Measurements from ENCODE around the gene DLG2.

GRCh38 chr11:83717537-83717936, 1909.6 kb downstream of the DLG2 start:
- TF ChIP-seq POLR2AphosphoS5 (IDR thresholded peaks at IDR 0.05; ENCODE audit: low read depth, low read length) (no peak), TAF1 (IDR thresholded peaks at IDR 0.05; ENCODE audit: borderline replicate concordance, insufficient read depth, low read length) (no peak), SIN3A (IDR thresholded peaks at IDR 0.05; ENCODE audit: borderline replicate concordance, insufficient read depth, low read length) (no peak), FOXP2 (optimal IDR thresholded peaks at IDR 0.05; ENCODE audit: borderline replicate concordance, extremely low read depth, extremely low read length, insufficient read depth) (no peak)
- TF ChIP-seq, protein P1, sequence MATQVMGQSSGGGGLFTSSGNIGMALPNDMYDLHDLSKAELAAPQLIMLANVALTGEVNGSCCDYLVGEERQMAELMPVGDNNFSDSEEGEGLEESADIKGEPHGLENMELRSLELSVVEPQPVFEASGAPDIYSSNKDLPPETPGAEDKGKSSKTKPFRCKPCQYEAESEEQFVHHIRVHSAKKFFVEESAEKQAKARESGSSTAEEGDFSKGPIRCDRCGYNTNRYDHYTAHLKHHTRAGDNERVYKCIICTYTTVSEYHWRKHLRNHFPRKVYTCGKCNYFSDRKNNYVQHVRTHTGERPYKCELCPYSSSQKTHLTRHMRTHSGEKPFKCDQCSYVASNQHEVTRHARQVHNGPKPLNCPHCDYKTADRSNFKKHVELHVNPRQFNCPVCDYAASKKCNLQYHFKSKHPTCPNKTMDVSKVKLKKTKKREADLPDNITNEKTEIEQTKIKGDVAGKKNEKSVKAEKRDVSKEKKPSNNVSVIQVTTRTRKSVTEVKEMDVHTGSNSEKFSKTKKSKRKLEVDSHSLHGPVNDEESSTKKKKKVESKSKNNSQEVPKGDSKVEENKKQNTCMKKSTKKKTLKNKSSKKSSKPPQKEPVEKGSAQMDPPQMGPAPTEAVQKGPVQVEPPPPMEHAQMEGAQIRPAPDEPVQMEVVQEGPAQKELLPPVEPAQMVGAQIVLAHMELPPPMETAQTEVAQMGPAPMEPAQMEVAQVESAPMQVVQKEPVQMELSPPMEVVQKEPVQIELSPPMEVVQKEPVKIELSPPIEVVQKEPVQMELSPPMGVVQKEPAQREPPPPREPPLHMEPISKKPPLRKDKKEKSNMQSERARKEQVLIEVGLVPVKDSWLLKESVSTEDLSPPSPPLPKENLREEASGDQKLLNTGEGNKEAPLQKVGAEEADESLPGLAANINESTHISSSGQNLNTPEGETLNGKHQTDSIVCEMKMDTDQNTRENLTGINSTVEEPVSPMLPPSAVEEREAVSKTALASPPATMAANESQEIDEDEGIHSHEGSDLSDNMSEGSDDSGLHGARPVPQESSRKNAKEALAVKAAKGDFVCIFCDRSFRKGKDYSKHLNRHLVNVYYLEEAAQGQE (IDR thresholded peaks at IDR 0.05; ENCODE audit: insufficient read depth in 1 of 2, low read depth in 2 of 2, low read length in 2 of 2), result no peak
